ENCODE measurements around the gene SCP2. TPM values are rescaled to one million over a fixed set of nuclear protein-coding genes. Genes with fewer than 3 reads are reported as not detected.

The SCP2 gene
- total RNA-seq, 1 donor from 2014 or later = 89.8 TPM

DNA sequence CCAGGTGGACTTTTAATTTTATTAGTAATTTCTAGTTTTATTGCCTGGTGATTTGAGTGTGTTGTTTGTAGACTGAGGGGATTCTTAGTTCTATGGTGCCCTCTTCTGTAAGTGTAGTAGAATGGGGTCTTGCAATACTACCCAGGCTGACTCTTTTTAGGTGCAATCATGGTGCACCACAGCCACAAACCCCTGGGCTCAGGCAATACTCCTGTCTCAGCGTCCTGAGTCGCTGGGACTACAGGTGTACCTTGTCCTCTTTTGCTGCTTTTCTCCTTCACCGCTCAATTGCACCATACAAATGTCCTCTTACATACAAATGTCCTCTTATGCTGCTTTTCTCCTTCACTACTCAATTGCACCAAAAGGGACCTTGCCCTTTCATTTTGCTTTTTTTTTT lies 43.1 kb downstream of the SCP2 start:
- no peak for TF ChIP-seq EZH2 (IDR thresholded peaks at IDR 0.05; ENCODE audit: insufficient read depth, low read length)
- TF ChIP-seq, protein P1, sequence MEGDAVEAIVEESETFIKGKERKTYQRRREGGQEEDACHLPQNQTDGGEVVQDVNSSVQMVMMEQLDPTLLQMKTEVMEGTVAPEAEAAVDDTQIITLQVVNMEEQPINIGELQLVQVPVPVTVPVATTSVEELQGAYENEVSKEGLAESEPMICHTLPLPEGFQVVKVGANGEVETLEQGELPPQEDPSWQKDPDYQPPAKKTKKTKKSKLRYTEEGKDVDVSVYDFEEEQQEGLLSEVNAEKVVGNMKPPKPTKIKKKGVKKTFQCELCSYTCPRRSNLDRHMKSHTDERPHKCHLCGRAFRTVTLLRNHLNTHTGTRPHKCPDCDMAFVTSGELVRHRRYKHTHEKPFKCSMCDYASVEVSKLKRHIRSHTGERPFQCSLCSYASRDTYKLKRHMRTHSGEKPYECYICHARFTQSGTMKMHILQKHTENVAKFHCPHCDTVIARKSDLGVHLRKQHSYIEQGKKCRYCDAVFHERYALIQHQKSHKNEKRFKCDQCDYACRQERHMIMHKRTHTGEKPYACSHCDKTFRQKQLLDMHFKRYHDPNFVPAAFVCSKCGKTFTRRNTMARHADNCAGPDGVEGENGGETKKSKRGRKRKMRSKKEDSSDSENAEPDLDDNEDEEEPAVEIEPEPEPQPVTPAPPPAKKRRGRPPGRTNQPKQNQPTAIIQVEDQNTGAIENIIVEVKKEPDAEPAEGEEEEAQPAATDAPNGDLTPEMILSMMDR (IDR thresholded peaks at IDR 0.05; ENCODE audit: insufficient read depth, low read depth, low read length) = peak; percentile 13
- Histone ChIP-seq H3K4me3 (ENCODE audit: insufficient read depth, low read depth, low read length) (no peak overlapping the region), H3K36me3 (ENCODE audit: insufficient read depth, low read length) (no peaks in the 10 kb centered on the region), H3K9me3 (ENCODE audit: insufficient read depth, low read depth, low read length) (no peaks in the 10 kb centered on the region), H3K9ac (ENCODE audit: low read length) (no peak overlapping the region), H3K27ac (ENCODE audit: low read depth, low read length) (no peak overlapping the region), H3K27me3 (ENCODE audit: insufficient read depth, low read length) (no peaks in the 10 kb centered on the region), H3K4me1 (ENCODE audit: insufficient read depth, low read length) (no peaks in the 10 kb centered on the region), H2AFZ (ENCODE audit: low read depth, low read length) (no peak overlapping the region), H3K79me2 (ENCODE audit: insufficient read depth, low read length) (no peaks in the 10 kb centered on the region), H4K20me1 (ENCODE audit: insufficient read depth, low read length) (no peaks in the 10 kb centered on the region), H3K4me2 (ENCODE audit: low read length) (no peak overlapping the region)
- Mint-ChIP-seq H3K4me1 (ENCODE audit: low read depth, unreplicated experiment) (no peaks in the 10 kb centered on the region), H3K27me3 (ENCODE audit: low read depth, unreplicated experiment) (no peaks in the 10 kb centered on the region), H3K36me3 (ENCODE audit: low read depth, unreplicated experiment) (peaks cover 2% of the 10 kb centered on the region), H3K9me3 (ENCODE audit: unreplicated experiment) (no peaks in the 10 kb centered on the region), H3K4me3 (ENCODE audit: unreplicated experiment) (no peak overlapping the region), H3K27ac (ENCODE audit: unreplicated experiment) (no peak overlapping the region)
- no peak for FAIRE-seq
- peak; percentile 11 for DNase-seq (ENCODE audit: low read depth)

DNA sequence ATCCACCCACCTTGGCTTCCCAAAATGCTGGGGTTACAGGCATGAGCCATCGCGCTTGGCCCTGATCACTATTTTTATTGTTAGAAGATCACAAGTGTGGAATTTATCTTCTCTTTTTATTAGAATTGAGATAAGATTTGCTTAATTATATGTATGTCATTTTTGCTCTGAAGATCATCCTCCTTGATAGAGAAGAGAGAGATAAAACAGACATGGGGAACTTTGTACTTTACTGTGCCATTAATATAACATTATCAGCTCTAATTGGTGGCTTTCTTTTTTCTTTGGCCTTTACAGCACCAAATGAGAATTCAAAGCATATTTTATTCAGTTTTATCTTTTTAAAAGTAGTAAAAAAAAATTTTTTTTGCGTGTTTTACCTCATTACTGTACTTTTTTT lies 46.8 kb downstream of the SCP2 start:
- H3K27ac Mint-ChIP-seq (ENCODE audit: unreplicated experiment) = no peak overlapping the region
- H3K36me3 Mint-ChIP-seq (ENCODE audit: low read depth, unreplicated experiment) = no peaks in the 10 kb centered on the region
- H3K79me2 ChIP-seq (ENCODE audit: insufficient read depth, low read length) = no peaks in the 10 kb centered on the region
- FAIRE-seq (no peak), DNase-seq (ENCODE audit: low read depth) (no peak)
- TF ChIP-seq EZH2 (IDR thresholded peaks at IDR 0.05; ENCODE audit: insufficient read depth, low read length) = no peak
- TF ChIP-seq, protein P1 (IDR thresholded peaks at IDR 0.05; ENCODE audit: insufficient read depth, low read depth, low read length) = no peak
- H3K27me3 ChIP-seq (ENCODE audit: insufficient read depth, low read length) = no peaks in the 10 kb centered on the region
- H3K4me1 Mint-ChIP-seq (ENCODE audit: low read depth, unreplicated experiment) = no peaks in the 10 kb centered on the region
- no peak overlapping the region for H3K4me3 Mint-ChIP-seq (ENCODE audit: unreplicated experiment)
- H3K9me3 ChIP-seq (ENCODE audit: insufficient read depth, low read depth, low read length) = no peaks in the 10 kb centered on the region
- H3K27ac ChIP-seq (ENCODE audit: low read depth, low read length) = no peak overlapping the region
- H3K9me3 Mint-ChIP-seq (ENCODE audit: unreplicated experiment) = no peaks in the 10 kb centered on the region
- H3K9ac ChIP-seq (ENCODE audit: low read length) = no peak overlapping the region
- no peak overlapping the region for H3K4me3 ChIP-seq (ENCODE audit: insufficient read depth, low read depth, low read length)
- H2AFZ ChIP-seq (ENCODE audit: low read depth, low read length) = no peak overlapping the region
- H3K36me3 ChIP-seq (ENCODE audit: insufficient read depth, low read length) = no peaks in the 10 kb centered on the region
- no peaks in the 10 kb centered on the region for H3K4me1 ChIP-seq (ENCODE audit: insufficient read depth, low read length)
- no peaks in the 10 kb centered on the region for H3K27me3 Mint-ChIP-seq (ENCODE audit: low read depth, unreplicated experiment)
- no peak overlapping the region for H3K4me2 ChIP-seq (ENCODE audit: low read length)
- no peaks in the 10 kb centered on the region for H4K20me1 ChIP-seq (ENCODE audit: insufficient read depth, low read length)

DNA sequence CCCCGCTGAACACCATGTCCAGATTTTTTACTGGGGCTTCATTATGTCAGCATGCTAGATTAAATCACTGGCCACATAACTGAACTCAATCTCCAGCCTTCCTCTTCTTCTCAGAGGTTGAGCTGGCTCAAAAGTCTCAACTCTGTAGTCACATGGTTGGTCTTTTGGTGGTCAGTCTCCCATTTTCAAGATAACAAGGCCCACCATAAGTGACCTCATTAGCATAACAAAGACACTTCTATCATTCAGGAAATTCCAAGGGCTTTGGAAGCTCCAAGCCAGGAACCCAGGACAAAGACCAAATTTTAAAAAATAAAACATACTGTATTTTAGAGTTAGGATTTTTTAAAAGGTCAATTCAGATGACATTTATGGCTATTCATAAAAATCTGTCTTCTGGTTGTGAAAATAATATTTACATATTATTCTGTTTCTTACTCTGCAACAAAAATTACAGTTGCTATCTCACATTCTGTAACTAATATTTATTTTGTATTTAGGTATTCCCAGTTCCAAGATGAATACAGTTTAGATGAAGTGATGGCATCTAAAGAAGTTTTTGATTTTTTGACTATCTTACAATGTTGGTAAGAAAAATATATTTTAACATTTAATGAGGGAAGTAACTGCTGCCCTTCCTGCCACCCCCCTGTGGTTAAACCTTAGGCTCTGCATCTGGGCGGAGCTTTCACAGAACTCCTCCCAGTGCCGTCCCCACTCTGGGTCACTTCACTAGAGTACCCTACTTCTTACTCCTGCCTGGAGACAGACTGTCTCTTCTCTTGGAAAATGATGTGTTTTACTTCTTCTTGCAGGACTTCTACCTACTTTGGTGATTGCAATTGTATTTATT lies 49.3 kb downstream of the SCP2 start:
- Histone ChIP-seq H3K27ac (ENCODE audit: low read depth, low read length) (no peak overlapping the region), H3K36me3 (ENCODE audit: insufficient read depth, low read length) (no peaks in the 10 kb centered on the region), H3K4me3 (ENCODE audit: insufficient read depth, low read depth, low read length) (no peak overlapping the region), H3K9ac (ENCODE audit: low read length) (no peak overlapping the region), H3K4me2 (ENCODE audit: low read length) (no peak overlapping the region), H2AFZ (ENCODE audit: low read depth, low read length) (no peak overlapping the region), H3K9me3 (ENCODE audit: insufficient read depth, low read depth, low read length) (no peaks in the 10 kb centered on the region), H3K4me1 (ENCODE audit: insufficient read depth, low read length) (no peaks in the 10 kb centered on the region), H4K20me1 (ENCODE audit: insufficient read depth, low read length) (no peaks in the 10 kb centered on the region), H3K79me2 (ENCODE audit: insufficient read depth, low read length) (no peaks in the 10 kb centered on the region), H3K27me3 (ENCODE audit: insufficient read depth, low read length) (no peaks in the 10 kb centered on the region)
- Mint-ChIP-seq H3K36me3 (ENCODE audit: low read depth, unreplicated experiment) (no peaks in the 10 kb centered on the region), H3K4me1 (ENCODE audit: low read depth, unreplicated experiment) (no peaks in the 10 kb centered on the region), H3K27me3 (ENCODE audit: low read depth, unreplicated experiment) (no peaks in the 10 kb centered on the region), H3K4me3 (ENCODE audit: unreplicated experiment) (no peak overlapping the region), H3K27ac (ENCODE audit: unreplicated experiment) (no peak overlapping the region), H3K9me3 (ENCODE audit: unreplicated experiment) (no peaks in the 10 kb centered on the region)
- TF ChIP-seq, protein P1 (IDR thresholded peaks at IDR 0.05; ENCODE audit: insufficient read depth, low read depth, low read length) = no peak
- TF ChIP-seq EZH2 (IDR thresholded peaks at IDR 0.05; ENCODE audit: insufficient read depth, low read length) = no peak
- DNase-seq (ENCODE audit: low read depth) = no peak
- no peak for FAIRE-seq

Data from astrocyte (in vitro differentiated cells and primary cell).